ENCODE data around the gene PRSS48.

DNA sequence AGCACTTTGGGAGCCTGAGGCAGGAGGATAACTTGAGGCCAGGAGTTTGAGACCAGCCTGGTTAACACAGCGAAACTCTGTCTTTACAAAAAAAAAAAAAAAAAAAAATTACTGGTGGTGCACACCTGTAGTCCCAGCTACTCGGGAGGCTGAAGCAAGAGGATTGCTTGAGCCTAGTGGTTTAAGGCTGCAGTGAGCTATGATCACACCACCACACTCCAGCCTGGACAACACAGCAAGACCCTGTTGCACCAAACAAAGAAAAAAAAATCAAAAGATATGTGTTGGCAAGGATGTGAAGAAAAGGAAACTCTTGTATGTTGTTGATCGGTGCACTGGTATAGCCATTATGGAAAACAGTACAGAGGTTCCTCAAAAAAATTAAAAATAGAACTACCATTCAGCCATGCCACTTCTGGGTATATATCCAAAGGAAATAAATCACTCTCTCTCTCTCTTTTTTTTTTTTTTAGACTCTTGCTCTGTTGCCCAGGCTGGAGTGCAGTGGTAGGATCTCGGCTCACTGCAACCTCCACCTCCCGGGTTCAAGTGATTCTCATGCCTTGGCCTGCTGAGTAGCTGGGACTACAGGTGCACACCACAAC, 33.3 kb downstream of the PRSS48 start:
- no peak for TF ChIP-seq TAF1 (IDR thresholded peaks at IDR 0.05; ENCODE audit: low read depth)
- TF ChIP-seq, protein P1, sequence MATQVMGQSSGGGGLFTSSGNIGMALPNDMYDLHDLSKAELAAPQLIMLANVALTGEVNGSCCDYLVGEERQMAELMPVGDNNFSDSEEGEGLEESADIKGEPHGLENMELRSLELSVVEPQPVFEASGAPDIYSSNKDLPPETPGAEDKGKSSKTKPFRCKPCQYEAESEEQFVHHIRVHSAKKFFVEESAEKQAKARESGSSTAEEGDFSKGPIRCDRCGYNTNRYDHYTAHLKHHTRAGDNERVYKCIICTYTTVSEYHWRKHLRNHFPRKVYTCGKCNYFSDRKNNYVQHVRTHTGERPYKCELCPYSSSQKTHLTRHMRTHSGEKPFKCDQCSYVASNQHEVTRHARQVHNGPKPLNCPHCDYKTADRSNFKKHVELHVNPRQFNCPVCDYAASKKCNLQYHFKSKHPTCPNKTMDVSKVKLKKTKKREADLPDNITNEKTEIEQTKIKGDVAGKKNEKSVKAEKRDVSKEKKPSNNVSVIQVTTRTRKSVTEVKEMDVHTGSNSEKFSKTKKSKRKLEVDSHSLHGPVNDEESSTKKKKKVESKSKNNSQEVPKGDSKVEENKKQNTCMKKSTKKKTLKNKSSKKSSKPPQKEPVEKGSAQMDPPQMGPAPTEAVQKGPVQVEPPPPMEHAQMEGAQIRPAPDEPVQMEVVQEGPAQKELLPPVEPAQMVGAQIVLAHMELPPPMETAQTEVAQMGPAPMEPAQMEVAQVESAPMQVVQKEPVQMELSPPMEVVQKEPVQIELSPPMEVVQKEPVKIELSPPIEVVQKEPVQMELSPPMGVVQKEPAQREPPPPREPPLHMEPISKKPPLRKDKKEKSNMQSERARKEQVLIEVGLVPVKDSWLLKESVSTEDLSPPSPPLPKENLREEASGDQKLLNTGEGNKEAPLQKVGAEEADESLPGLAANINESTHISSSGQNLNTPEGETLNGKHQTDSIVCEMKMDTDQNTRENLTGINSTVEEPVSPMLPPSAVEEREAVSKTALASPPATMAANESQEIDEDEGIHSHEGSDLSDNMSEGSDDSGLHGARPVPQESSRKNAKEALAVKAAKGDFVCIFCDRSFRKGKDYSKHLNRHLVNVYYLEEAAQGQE (IDR thresholded peaks at IDR 0.05; ENCODE audit: borderline replicate concordance): no peak
- TF ChIP-seq CTCF (IDR thresholded peaks at IDR 0.05; ENCODE audit: poor library complexity, severe bottlenecking): no peak
- TF ChIP-seq EP300 (conservative IDR thresholded peaks at IDR 0.05; ENCODE audit: poor library complexity, severe bottlenecking): no peak
- TF ChIP-seq SMC3 (conservative IDR thresholded peaks at IDR 0.05; ENCODE audit: poor library complexity): no peak
- TF ChIP-seq EZH2 (IDR thresholded peaks at IDR 0.05; ENCODE audit: borderline replicate concordance, insufficient read depth, low read length, poor library complexity, severe bottlenecking): no peak
- no peak for TF ChIP-seq POLR2AphosphoS5 (IDR thresholded peaks at IDR 0.05)
- TF ChIP-seq MXI1 (conservative IDR thresholded peaks at IDR 0.05; ENCODE audit: poor library complexity, severe bottlenecking): no peak
- no peak for TF ChIP-seq RAD21 (conservative IDR thresholded peaks at IDR 0.05)

All from neural cell (in vitro differentiated cells).